HepG2 (cell line): Measurements from ENCODE around the gene EHD4. TPM values are rescaled to one million over a fixed set of nuclear protein-coding genes. Genes with fewer than 3 reads are reported as not detected.

Source experiments
- ATAC-seq: fragments of 200-7000 bp; cut with Tn5 transposase; 3 replicates; pipeline ENCODE4 v1.9.1; 2020; ENCODE audit warnings: mild to moderate bottlenecking, moderate library complexity
- BruUV-seq: library from RNA; stranded (reverse); fragments of 400-500 nt; replicated peaks from 2 replicates; lab custom pipeline; 2021; lab: Mats Ljungman, UMichigan
- CTCF ChIA-PET: fragments of 300-600 bp; formaldehyde crosslinking; extraction: SDS; loops from one replicate; lab custom pipeline; 2021; ENCODE audit warnings: low total read pairs, inconsistent platforms, low intra/inter-chr PET ratio; lab: Yijun Ruan, JAX
- POLR2A ChIA-PET: fragments of 350-600 bp; sonication (Branson Sonifier 250); formaldehyde crosslinking; loops from one replicate; lab custom pipeline; 2020; ENCODE audit warnings: antibody characterized with exemption, inconsistent platforms; lab: Yijun Ruan, JAX
- DNase-seq: peaks from one replicate; pipeline ENCODE4 v3.0.0-alpha.2; 2015; ENCODE audit warnings: low spot score
- FAIRE-seq: peaks from 3 replicates; lab custom pipeline; 2011; peaks lifted over from hg19 to GRCh38; lab: Jason Lieb, UNC
- H2AFZ ChIP-seq: one replicate; pipeline ENCODE4 v1.6.1; 2011; ENCODE audit warnings: low read length, inconsistent platforms
- H3K27ac ChIP-seq: fragments of 300-600 bp; 3 replicates; pipeline ENCODE4 v1.8.0; 2011; ENCODE audit warnings: mixed run types, mild to moderate bottlenecking, mixed read lengths, low read length, inconsistent platforms; ENCODE audit not compliant: insufficient read depth; ENCODE audit errors: extremely low read length
- H3K27me3 ChIP-seq, 2 experiments: fragments of 200-600 bp in 1 of 2; 2 replicates in 1 of 2; 3 replicates in 1 of 2; pipeline versions ENCODE4 v1.6.0 to v1.8.0; 2011; ENCODE audit warnings: low read length in 2 of 2, mild to moderate bottlenecking in 2 of 2, moderate library complexity in 2 of 2, inconsistent platforms in 1 of 2; ENCODE audit not compliant: insufficient read depth in 2 of 2, control insufficient read depth in 1 of 2
- H3K36me3 ChIP-seq, 2 experiments: fragments of 200-600 bp in 1 of 2; replicated peaks in 1 of 2; 2 replicates in 1 of 2; 3 replicates in 1 of 2; pipeline versions ENCODE4 v1.5.1 to v1.8.0; 2011; ENCODE audit warnings: low read length in 2 of 2, inconsistent platforms in 1 of 2; ENCODE audit not compliant: insufficient read depth in 2 of 2, control insufficient read depth in 1 of 2
- H3K4me1 ChIP-seq: 2 replicates; pipeline ENCODE4 v1.5.1; 2012; ENCODE audit warnings: low read length, inconsistent platforms; ENCODE audit not compliant: insufficient read depth
- H3K4me2 ChIP-seq: 2 replicates; pipeline ENCODE4 v1.6.0; 2011; ENCODE audit warnings: low read depth, low read length, inconsistent platforms
- H3K4me3 ChIP-seq, 3 experiments: fragments of 200-600 bp in 1 of 3; sonication (generic), shearing (Covaris generic) in 1 of 3; replicated peaks in 1 of 3; 2 replicates each; pipeline ENCODE4 v1.5.1; 2011 to 2016; ENCODE audit warnings: low read length in 3 of 3, inconsistent platforms in 2 of 3, low read depth in 2 of 3, mild to moderate bottlenecking in 2 of 3, control low read depth in 1 of 3, mixed read lengths in 1 of 3; ENCODE audit not compliant: insufficient read depth in 1 of 3
- H3K79me2 ChIP-seq: one replicate; pipeline ENCODE4 v1.6.1; 2011; ENCODE audit warnings: low read length, inconsistent platforms; ENCODE audit not compliant: insufficient read depth
- H3K9ac ChIP-seq: 2 replicates; pipeline ENCODE4 v1.6.0; 2011; ENCODE audit warnings: mild to moderate bottlenecking, low read depth, low read length, inconsistent platforms; ENCODE audit not compliant: insufficient read depth
- H3K9me3 ChIP-seq: 2 replicates; pipeline ENCODE4 v1.5.1; 2012; ENCODE audit warnings: mild to moderate bottlenecking, low read length
- H4K20me1 ChIP-seq: 2 replicates; pipeline ENCODE4 v1.6.0; 2011; ENCODE audit warnings: inconsistent platforms, mild to moderate bottlenecking, low read length, moderate library complexity; ENCODE audit not compliant: insufficient read depth
- GATAD2A ChIP-seq: IDR thresholded peaks from 2 replicates; pipeline ENCODE4 v1.6.1; 2016
- RNF2 ChIP-seq: fragments of 450-650 bp; conservative IDR thresholded peaks from 2 replicates; pipeline ENCODE4 v1.6.1; 2016; ENCODE audit warnings: low read depth
- SP2 ChIP-seq: sonication (generic); formaldehyde crosslinking; IDR thresholded peaks from 2 replicates; pipeline ENCODE4 v1.5.1; 2020; ENCODE audit warnings: mild to moderate bottlenecking, missing genetic modification reagents
- WGBS: methylation state at CpG from one replicate; pipeline ENCODE4 v1.1.6; 2017; ENCODE audit warnings: low lambda C conversion rate; 5-methylcytosine and 5-hydroxymethylcytosine counted together
- in situ Hi-C: cut with HindIII; loops from 2 replicates; pipeline ENCODE4 v1.10.0; 2017; ENCODE audit warnings: low pct_unique_long_range_greater_than_20kb; ENCODE audit not compliant: extremely low pct_ligation_motif_present
- intact Hi-C: fragments of 100-400 bp; cut with micrococcal nuclease; formaldehyde crosslinking; loops from one replicate; pipeline ENCODE4 v1.10.0; 2022; ENCODE audit not compliant: unreplicated experiment
- polyA plus RNA-seq, 8 experiments: library from polyadenylated mRNA; depleted of rRNA in 3 of 8; stranded (reverse) in 7 of 8; unstranded in 1 of 8; fragments of >200 nt; fragmentation: Illumina TruSeq in 4 of 8; extraction: Trizol in 4 of 8; gene quantifications; 2 replicates each; pipeline versions ENCODE4 v1.2.1 to v1.2.3, GENCODE V29; 2011 to 2016; ENCODE audit warnings: low read depth in 4 of 8, missing spikeins in 1 of 8, mixed read lengths in 1 of 8; ENCODE audit not compliant: insufficient read depth in 1 of 8
- total RNA-seq, 5 experiments: library from RNA; depleted of rRNA; stranded (reverse); fragments of >200 nt; fragmentation: Illumina TruSeq; extraction: Trizol; gene quantifications; 2 replicates each; pipeline ENCODE4 v1.2.3, GENCODE V29; 2016; ENCODE audit warnings: low read depth in 1 of 5
- TF ChIP-seq, protein P1 (sequence below): sonication (generic); formaldehyde crosslinking; conservative IDR thresholded peaks from 2 replicates; pipeline ENCODE4 v1.8.0; 2022; ENCODE audit warnings: low read depth, missing genetic modification reagents
- TF ChIP-seq, protein P2 (sequence below): sonication (generic); formaldehyde crosslinking; IDR thresholded peaks from 2 replicates; pipeline ENCODE4 v1.5.0; 2020; ENCODE audit warnings: mild to moderate bottlenecking, missing genetic modification reagents

The EHD4 gene
- total and polyA plus RNA-seq, 2 of the 13 experiments (the other 11 are each of a cell fraction or from before 2014, with no cell fraction given) = 3.1 to 4.8 TPM

DNA sequence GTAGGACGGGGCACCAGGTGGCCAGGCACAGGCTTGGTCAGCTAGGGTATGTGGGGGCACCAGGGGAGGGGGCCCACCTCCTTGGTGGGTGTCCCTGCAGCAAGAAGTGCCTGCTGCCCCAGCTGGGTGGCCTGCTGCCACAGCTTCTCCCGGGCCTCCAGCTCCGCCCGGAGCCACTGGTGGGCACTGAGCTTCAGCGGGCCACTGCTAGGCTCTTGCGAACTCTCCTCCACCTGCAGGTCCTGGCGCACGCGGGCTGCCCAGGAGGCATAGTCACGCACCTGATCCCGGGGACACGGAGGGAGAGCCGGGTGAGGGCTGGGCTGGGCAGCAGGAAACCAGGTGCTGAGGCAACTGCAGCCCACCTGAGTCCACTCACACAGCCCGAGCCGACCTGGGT, 104.0 kb downstream of the EHD4 start:
- Histone ChIP-seq H2AFZ (no peak overlapping the region), H3K9ac (no peak overlapping the region), H3K27ac (no peak overlapping the region), H3K36me3 (no peaks in the 10 kb centered on the region), H3K4me2 (no peak overlapping the region), H4K20me1 (no peaks in the 10 kb centered on the region), H3K4me3 (no peak overlapping the region), H3K4me1 (peaks cover 27% of the 10 kb centered on the region), H3K27me3 (peaks cover 9 to 70% of the 10 kb centered on the region in 2 experiments; a peak in 4 of 5 replicates), H3K79me2 (no peaks in the 10 kb centered on the region), H3K9me3 (no peaks in the 10 kb centered on the region)
- no peak for TF ChIP-seq SP2 (CRISPR knock-in tag)
- TF ChIP-seq RNF2 = no peak
- TF ChIP-seq GATAD2A = no peak
- TF ChIP-seq, protein P1, sequence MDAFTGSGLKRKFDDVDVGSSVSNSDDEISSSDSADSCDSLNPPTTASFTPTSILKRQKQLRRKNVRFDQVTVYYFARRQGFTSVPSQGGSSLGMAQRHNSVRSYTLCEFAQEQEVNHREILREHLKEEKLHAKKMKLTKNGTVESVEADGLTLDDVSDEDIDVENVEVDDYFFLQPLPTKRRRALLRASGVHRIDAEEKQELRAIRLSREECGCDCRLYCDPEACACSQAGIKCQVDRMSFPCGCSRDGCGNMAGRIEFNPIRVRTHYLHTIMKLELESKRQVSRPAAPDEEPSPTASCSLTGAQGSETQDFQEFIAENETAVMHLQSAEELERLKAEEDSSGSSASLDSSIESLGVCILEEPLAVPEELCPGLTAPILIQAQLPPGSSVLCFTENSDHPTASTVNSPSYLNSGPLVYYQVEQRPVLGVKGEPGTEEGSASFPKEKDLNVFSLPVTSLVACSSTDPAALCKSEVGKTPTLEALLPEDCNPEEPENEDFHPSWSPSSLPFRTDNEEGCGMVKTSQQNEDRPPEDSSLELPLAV (CRISPR knock-in tag) = no peak
- TF ChIP-seq, protein P2, sequence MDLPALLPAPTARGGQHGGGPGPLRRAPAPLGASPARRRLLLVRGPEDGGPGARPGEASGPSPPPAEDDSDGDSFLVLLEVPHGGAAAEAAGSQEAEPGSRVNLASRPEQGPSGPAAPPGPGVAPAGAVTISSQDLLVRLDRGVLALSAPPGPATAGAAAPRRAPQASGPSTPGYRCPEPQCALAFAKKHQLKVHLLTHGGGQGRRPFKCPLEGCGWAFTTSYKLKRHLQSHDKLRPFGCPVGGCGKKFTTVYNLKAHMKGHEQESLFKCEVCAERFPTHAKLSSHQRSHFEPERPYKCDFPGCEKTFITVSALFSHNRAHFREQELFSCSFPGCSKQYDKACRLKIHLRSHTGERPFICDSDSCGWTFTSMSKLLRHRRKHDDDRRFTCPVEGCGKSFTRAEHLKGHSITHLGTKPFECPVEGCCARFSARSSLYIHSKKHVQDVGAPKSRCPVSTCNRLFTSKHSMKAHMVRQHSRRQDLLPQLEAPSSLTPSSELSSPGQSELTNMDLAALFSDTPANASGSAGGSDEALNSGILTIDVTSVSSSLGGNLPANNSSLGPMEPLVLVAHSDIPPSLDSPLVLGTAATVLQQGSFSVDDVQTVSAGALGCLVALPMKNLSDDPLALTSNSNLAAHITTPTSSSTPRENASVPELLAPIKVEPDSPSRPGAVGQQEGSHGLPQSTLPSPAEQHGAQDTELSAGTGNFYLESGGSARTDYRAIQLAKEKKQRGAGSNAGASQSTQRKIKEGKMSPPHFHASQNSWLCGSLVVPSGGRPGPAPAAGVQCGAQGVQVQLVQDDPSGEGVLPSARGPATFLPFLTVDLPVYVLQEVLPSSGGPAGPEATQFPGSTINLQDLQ = no peak
- POLR2A ChIA-PET = no interaction called here
- intact Hi-C loops = no loop called here
- ATAC-seq (no peak), DNase-seq (no peak), FAIRE-seq (no peak)
- 87% methylated on average over 3 of the region's 15 CpGs for WGBS
- no TSS peak for BruUV-seq
- CTCF ChIA-PET = no interaction called here
- in situ Hi-C loops = no loop called here
